Astrocyte (in vitro differentiated cells and primary cell): ENCODE data around the gene SGPP1. TPM values are rescaled to one million over a fixed set of nuclear protein-coding genes. Genes with fewer than 3 reads are reported as not detected.

Experiments used
- DNase-seq: peaks from one replicate; pipeline ENCODE4 v3.0.0-alpha.2; 2010; ENCODE audit warnings: low read depth
- FAIRE-seq: peaks from 2 replicates; lab custom pipeline; 2011; peaks lifted over from hg19 to GRCh38; lab: Jason Lieb, UNC
- H2AFZ ChIP-seq: 2 replicates; pipeline ENCODE4 v1.6.0; 2012; ENCODE audit warnings: low read depth, low read length, inconsistent platforms
- H3K27ac ChIP-seq: 2 replicates; pipeline ENCODE4 v1.5.1; 2011; ENCODE audit warnings: low read depth, low read length, inconsistent platforms
- H3K27me3 ChIP-seq: 2 replicates; pipeline ENCODE4 v1.6.0; 2011; ENCODE audit warnings: low read length, inconsistent platforms; ENCODE audit not compliant: insufficient read depth
- H3K36me3 ChIP-seq: 2 replicates; pipeline ENCODE4 v1.5.1; 2011; ENCODE audit warnings: low read length, inconsistent platforms; ENCODE audit not compliant: insufficient read depth
- H3K4me1 ChIP-seq: 2 replicates; pipeline ENCODE4 v1.5.1; 2011; ENCODE audit warnings: low read length, inconsistent platforms; ENCODE audit not compliant: insufficient read depth
- H3K4me2 ChIP-seq: 2 replicates; pipeline ENCODE4 v1.6.0; 2012; ENCODE audit warnings: low read length, inconsistent platforms
- H3K4me3 ChIP-seq: 2 replicates; pipeline ENCODE4 v1.5.1; 2011; ENCODE audit warnings: low read depth, mild to moderate bottlenecking, low read length, inconsistent platforms; ENCODE audit not compliant: insufficient read depth
- H3K79me2 ChIP-seq: 2 replicates; pipeline ENCODE4 v1.6.0; 2012; ENCODE audit warnings: mild to moderate bottlenecking, low read length, inconsistent platforms; ENCODE audit not compliant: insufficient read depth
- H3K9ac ChIP-seq: 2 replicates; pipeline ENCODE4 v1.6.0; 2012; ENCODE audit warnings: mild to moderate bottlenecking, low read length, inconsistent platforms
- H3K9me3 ChIP-seq: 2 replicates; pipeline ENCODE4 v1.5.1; 2012; ENCODE audit warnings: low read depth, mild to moderate bottlenecking, low read length, inconsistent platforms; ENCODE audit not compliant: insufficient read depth
- H4K20me1 ChIP-seq: 2 replicates; pipeline ENCODE4 v1.6.0; 2012; ENCODE audit warnings: low read length, inconsistent platforms; ENCODE audit not compliant: insufficient read depth
- H3K27ac Mint-ChIP-seq: one replicate; pipeline ENCODE4 v1.8.0; 2021; ENCODE audit warnings: mild to moderate bottlenecking, mixed read lengths; ENCODE audit not compliant: unreplicated experiment
- H3K27me3 Mint-ChIP-seq: one replicate; pipeline ENCODE4 v1.8.0; 2021; ENCODE audit warnings: low read depth, mixed read lengths; ENCODE audit not compliant: unreplicated experiment
- H3K36me3 Mint-ChIP-seq: one replicate; pipeline ENCODE4 v1.8.0; 2021; ENCODE audit warnings: low read depth, mixed read lengths; ENCODE audit not compliant: unreplicated experiment
- H3K4me1 Mint-ChIP-seq: one replicate; pipeline ENCODE4 v1.8.0; 2021; ENCODE audit warnings: low read depth, mixed read lengths; ENCODE audit not compliant: unreplicated experiment
- H3K4me3 Mint-ChIP-seq: one replicate; pipeline ENCODE4 v1.8.0; 2021; ENCODE audit warnings: mild to moderate bottlenecking, moderate library complexity, mixed read lengths; ENCODE audit not compliant: unreplicated experiment
- H3K9me3 Mint-ChIP-seq: one replicate; pipeline ENCODE4 v1.8.0; 2021; ENCODE audit warnings: mild to moderate bottlenecking, mixed read lengths; ENCODE audit not compliant: unreplicated experiment
- EZH2 ChIP-seq: IDR thresholded peaks from 2 replicates; pipeline ENCODE4 v1.6.1; 2012; ENCODE audit warnings: mild to moderate bottlenecking, low read length, inconsistent platforms; ENCODE audit not compliant: insufficient read depth
- total RNA-seq: library from RNA; stranded (reverse); gene quantifications from 2 replicates; pipeline ENCODE4 v1.2.1, GENCODE V29; 2021
- TF ChIP-seq, protein P1 (sequence below): IDR thresholded peaks from 2 replicates; pipeline ENCODE4 v1.5.1; 2011; ENCODE audit warnings: low read depth, mild to moderate bottlenecking, inconsistent platforms, low read length, moderate library complexity; ENCODE audit not compliant: insufficient read depth

SGPP1 gene
- total RNA-seq, 1 donor from 2014 or later: 13.9 TPM

DNA sequence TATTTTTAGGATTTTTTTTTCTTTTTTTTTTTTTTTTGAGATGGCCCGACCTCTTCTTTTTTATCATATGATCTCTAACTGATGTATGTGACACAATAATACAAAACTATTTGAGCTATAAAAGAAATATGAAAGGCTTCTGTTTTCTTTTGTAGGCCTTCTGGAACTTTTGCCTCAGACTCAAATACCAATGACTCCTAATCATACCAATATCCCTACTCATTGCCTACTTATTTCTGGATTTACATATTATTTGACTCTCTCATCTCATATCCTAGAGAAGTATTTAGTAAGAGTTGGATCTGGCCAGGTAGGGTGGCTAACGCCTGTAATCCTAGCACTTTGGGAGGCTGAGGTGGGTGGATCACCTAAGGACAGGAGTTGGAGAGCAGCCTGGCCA lies 73.5 kb downstream of the SGPP1 start:
- no peak overlapping the region for H3K9ac ChIP-seq
- H3K27ac ChIP-seq: no peak overlapping the region
- DNase-seq (peak; percentile 37), FAIRE-seq (no peak)
- H3K4me3 ChIP-seq: no peak overlapping the region
- Mint-ChIP-seq H3K27me3 (no peaks in the 10 kb centered on the region), H3K27ac (no peak overlapping the region), H3K4me1 (peaks cover 6% of the 10 kb centered on the region), H3K9me3 (no peaks in the 10 kb centered on the region), H3K4me3 (no peak overlapping the region), H3K36me3 (no peaks in the 10 kb centered on the region)
- H4K20me1 ChIP-seq: no peaks in the 10 kb centered on the region
- H3K4me1 ChIP-seq: no peaks in the 10 kb centered on the region
- TF ChIP-seq EZH2: no peak
- TF ChIP-seq, protein P1, sequence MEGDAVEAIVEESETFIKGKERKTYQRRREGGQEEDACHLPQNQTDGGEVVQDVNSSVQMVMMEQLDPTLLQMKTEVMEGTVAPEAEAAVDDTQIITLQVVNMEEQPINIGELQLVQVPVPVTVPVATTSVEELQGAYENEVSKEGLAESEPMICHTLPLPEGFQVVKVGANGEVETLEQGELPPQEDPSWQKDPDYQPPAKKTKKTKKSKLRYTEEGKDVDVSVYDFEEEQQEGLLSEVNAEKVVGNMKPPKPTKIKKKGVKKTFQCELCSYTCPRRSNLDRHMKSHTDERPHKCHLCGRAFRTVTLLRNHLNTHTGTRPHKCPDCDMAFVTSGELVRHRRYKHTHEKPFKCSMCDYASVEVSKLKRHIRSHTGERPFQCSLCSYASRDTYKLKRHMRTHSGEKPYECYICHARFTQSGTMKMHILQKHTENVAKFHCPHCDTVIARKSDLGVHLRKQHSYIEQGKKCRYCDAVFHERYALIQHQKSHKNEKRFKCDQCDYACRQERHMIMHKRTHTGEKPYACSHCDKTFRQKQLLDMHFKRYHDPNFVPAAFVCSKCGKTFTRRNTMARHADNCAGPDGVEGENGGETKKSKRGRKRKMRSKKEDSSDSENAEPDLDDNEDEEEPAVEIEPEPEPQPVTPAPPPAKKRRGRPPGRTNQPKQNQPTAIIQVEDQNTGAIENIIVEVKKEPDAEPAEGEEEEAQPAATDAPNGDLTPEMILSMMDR: no peak
- H3K4me2 ChIP-seq: no peak overlapping the region
- H3K9me3 ChIP-seq: no peaks in the 10 kb centered on the region
- no peaks in the 10 kb centered on the region for H3K79me2 ChIP-seq
- no peak overlapping the region for H2AFZ ChIP-seq
- H3K36me3 ChIP-seq: no peaks in the 10 kb centered on the region
- H3K27me3 ChIP-seq: no peaks in the 10 kb centered on the region

DNA sequence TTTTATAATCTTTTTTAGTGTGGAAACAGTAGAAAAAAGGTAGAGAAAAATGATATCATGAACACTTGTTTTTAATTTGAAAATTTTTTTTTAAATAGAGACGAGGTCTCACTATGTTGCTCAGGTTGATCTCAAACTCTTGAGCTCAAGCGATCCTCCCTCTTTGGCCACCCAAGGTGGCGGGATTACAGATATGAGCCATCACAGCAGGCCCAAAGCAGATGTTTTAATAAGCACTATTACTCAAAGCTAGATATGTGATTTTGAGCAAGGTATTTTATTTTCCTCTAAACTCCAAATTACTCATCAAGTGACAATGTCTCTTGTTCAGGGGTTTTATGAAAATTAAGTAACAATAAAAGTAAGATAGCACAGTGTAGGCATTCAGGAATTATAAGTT lies 75.5 kb downstream of the SGPP1 start:
- Histone ChIP-seq H3K36me3 (no peaks in the 10 kb centered on the region), H3K79me2 (no peaks in the 10 kb centered on the region), H3K4me2 (no peak overlapping the region), H3K4me1 (no peaks in the 10 kb centered on the region), H3K9ac (no peak overlapping the region), H2AFZ (no peak overlapping the region), H3K27me3 (no peaks in the 10 kb centered on the region), H3K27ac (no peak overlapping the region), H3K4me3 (no peak overlapping the region), H3K9me3 (no peaks in the 10 kb centered on the region), H4K20me1 (no peaks in the 10 kb centered on the region)
- no peaks in the 10 kb centered on the region for H3K27me3 Mint-ChIP-seq
- no peaks in the 10 kb centered on the region for H3K9me3 Mint-ChIP-seq
- FAIRE-seq (no peak), DNase-seq (no peak)
- no peak for TF ChIP-seq EZH2
- TF ChIP-seq, protein P1: no peak
- H3K36me3 Mint-ChIP-seq: no peaks in the 10 kb centered on the region
- H3K4me1 Mint-ChIP-seq: peaks cover 10% of the 10 kb centered on the region
- H3K27ac Mint-ChIP-seq: no peak overlapping the region
- no peak overlapping the region for H3K4me3 Mint-ChIP-seq

DNA sequence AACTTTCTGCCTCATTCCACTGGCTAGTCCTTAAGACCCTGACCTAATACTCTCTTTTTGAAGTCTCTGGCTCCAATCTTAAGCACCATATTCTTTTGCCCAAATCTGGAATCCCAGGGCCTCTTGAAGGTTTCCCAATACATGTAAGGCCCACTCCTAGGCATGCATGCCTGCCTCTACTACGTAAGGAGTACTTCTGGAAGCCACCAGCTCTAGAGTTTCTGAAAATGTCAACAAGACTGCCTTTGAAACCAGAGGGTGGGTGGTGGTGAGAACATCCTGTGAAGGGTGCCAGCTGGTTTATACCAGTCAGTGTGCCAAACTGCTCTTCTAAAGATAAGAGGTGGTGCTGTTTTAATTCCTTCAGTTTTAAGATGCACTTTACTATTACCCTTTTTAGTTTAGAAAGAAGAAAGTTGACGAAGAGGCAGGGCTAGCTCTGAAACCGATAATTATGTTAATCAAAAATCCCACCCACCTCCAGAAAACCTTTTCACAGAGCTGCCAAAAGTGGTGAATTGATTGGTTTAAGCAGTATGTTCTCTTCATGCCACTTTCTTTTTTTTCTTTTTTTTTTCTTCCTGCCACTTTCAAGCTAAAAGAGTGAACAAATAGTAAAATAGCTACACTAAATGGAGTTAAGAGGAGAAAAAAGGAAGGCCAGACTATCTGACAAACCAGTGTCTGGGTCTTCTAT lies 77.5 kb downstream of the SGPP1 start:
- H4K20me1 ChIP-seq: no peaks in the 10 kb centered on the region
- H3K27ac ChIP-seq: no peak overlapping the region
- DNase-seq (no peak), FAIRE-seq (no peak)
- no peaks in the 10 kb centered on the region for H3K79me2 ChIP-seq
- TF ChIP-seq, protein P1: no peak
- TF ChIP-seq EZH2: no peak
- no peak overlapping the region for H3K27ac Mint-ChIP-seq
- H3K27me3 ChIP-seq: no peaks in the 10 kb centered on the region
- no peaks in the 10 kb centered on the region for H3K27me3 Mint-ChIP-seq
- no peaks in the 10 kb centered on the region for H3K4me1 ChIP-seq
- H2AFZ ChIP-seq: no peak overlapping the region
- no peak overlapping the region for H3K4me3 ChIP-seq
- no peak overlapping the region for H3K4me2 ChIP-seq
- no peaks in the 10 kb centered on the region for H3K36me3 ChIP-seq
- no peak overlapping the region for H3K9ac ChIP-seq
- no peaks in the 10 kb centered on the region for H3K9me3 ChIP-seq
- no peaks in the 10 kb centered on the region for H3K36me3 Mint-ChIP-seq
- H3K4me3 Mint-ChIP-seq: no peak overlapping the region
- peaks cover 12% of the 10 kb centered on the region for H3K4me1 Mint-ChIP-seq
- H3K9me3 Mint-ChIP-seq: no peaks in the 10 kb centered on the region
